PC-9 (cell line): ENCODE data around the gene FAM217A. TPM values are rescaled to one million over a fixed set of nuclear protein-coding genes. Genes with fewer than 3 reads are reported as not detected.

Experiments
- BruUV-seq: library from RNA; stranded (reverse); fragments of 400-500 nt; replicated peaks from 2 replicates; lab custom pipeline; 2021; lab: Mats Ljungman, UMichigan
- CTCF ChIA-PET: fragments of 300-600 bp; sonication (Branson Sonifier 250); formaldehyde crosslinking; loops from one replicate; lab custom pipeline; 2022; ENCODE audit warnings: antibody characterized with exemption; lab: Charles Lee
- POLR2A ChIA-PET: fragments of 300-600 bp; sonication (Branson Sonifier 250); formaldehyde crosslinking; loops from one replicate; lab custom pipeline; 2022; ENCODE audit warnings: antibody characterized with exemption; ENCODE audit not compliant: unreplicated experiment; lab: Charles Lee
- DNase-seq, 2 experiments: peaks; one replicate each; pipeline versions ENCODE4 v3.0.0 to v3.0.0-alpha.2; 2015 to 2022; ENCODE audit warnings: mixed read lengths in 1 of 2
- H2AFZ ChIP-seq: fragments of 200-600 bp; sonication (generic); 2 replicates; pipeline ENCODE4 v1.8.1; 2017; ENCODE audit warnings: antibody characterized with exemption
- H3F3A ChIP-seq: fragments of 200-600 bp; sonication (generic); 2 replicates; pipeline ENCODE4 v1.8.1; 2017; ENCODE audit warnings: antibody characterized with exemption, mild to moderate bottlenecking, low read depth; ENCODE audit not compliant: insufficient read depth
- H3K27ac ChIP-seq: fragments of 200-600 bp; sonication (generic); 2 replicates; pipeline ENCODE4 v1.6.1; 2016; ENCODE audit warnings: mixed run types
- H3K27me3 ChIP-seq: fragments of 200-600 bp; sonication (generic); 2 replicates; pipeline ENCODE4 v1.6.1; 2016; ENCODE audit warnings: low read depth, mixed run types; ENCODE audit not compliant: insufficient read depth
- H3K36me3 ChIP-seq: fragments of 200-600 bp; sonication (generic); 2 replicates; pipeline ENCODE4 v1.6.1; 2016; ENCODE audit warnings: low read depth, mixed run types
- H3K4me1 ChIP-seq: fragments of 200-600 bp; sonication (generic); replicated peaks from 2 replicates; pipeline ENCODE4 v1.6.1; 2016; ENCODE audit warnings: mixed run types; ENCODE audit not compliant: insufficient read depth
- H3K4me2 ChIP-seq: fragments of 200-600 bp; sonication (generic); 2 replicates; pipeline ENCODE4 v1.6.1; 2017; ENCODE audit warnings: mixed run types
- H3K4me3 ChIP-seq: fragments of 200-600 bp; sonication (generic); 2 replicates; pipeline ENCODE4 v1.6.1; 2016; ENCODE audit warnings: mixed run types
- H3K79me2 ChIP-seq: fragments of 200-600 bp; sonication (generic); 2 replicates; pipeline ENCODE4 v1.6.1; 2017; ENCODE audit warnings: low read depth, mixed run types
- H3K9me2 ChIP-seq: fragments of 200-600 bp; sonication (generic); 2 replicates; pipeline ENCODE4 v1.8.1; 2017; ENCODE audit warnings: mild to moderate bottlenecking; ENCODE audit not compliant: insufficient read depth
- H3K9me3 ChIP-seq: fragments of 200-600 bp; sonication (generic); 2 replicates; pipeline ENCODE4 v1.8.1; 2016; ENCODE audit warnings: low read depth; ENCODE audit not compliant: insufficient read depth
- H4K20me1 ChIP-seq: fragments of 200-600 bp; sonication (generic); 2 replicates; pipeline ENCODE4 v1.8.1; 2017; ENCODE audit not compliant: insufficient read depth
- CTCF ChIP-seq: fragments of 200-600 bp; sonication (generic); conservative IDR thresholded peaks from 2 replicates; pipeline ENCODE4 v1.6.1; 2017; ENCODE audit warnings: mixed run types, antibody characterized with exemption, mild to moderate bottlenecking, moderate library complexity
- EZH2 ChIP-seq: fragments of 200-600 bp; sonication (generic); IDR thresholded peaks from 2 replicates; pipeline ENCODE4 v1.8.0; 2017; ENCODE audit warnings: antibody characterized with exemption, low read depth
- intact Hi-C: fragments of 100-400 bp; cut with micrococcal nuclease; formaldehyde crosslinking; loops from one replicate; pipeline ENCODE4 v1.10.0; 2022; ENCODE audit not compliant: unreplicated experiment
- total RNA-seq: library from RNA; stranded (reverse); gene quantifications from 2 replicates; pipeline ENCODE4 v1.2.3, GENCODE V29; 2021

Gene FAM217A
- total RNA-seq, 1 experiment from 2014 or later, result not detected

- no peaks in the 10 kb centered on the region for H3K36me3 ChIP-seq
- no peaks in the 10 kb centered on the region for H3K9me2 ChIP-seq
- no peak overlapping the region for H3K4me3 ChIP-seq
- no peak for DNase-seq
- H3F3A ChIP-seq, result no peaks in the 10 kb centered on the region
- H3K9me3 ChIP-seq, result no peaks in the 10 kb centered on the region
- intact Hi-C loops, result no loop called here
- H2AFZ ChIP-seq, result no peak overlapping the region
- no peak for TF ChIP-seq CTCF
- no peak for TF ChIP-seq EZH2
- H3K79me2 ChIP-seq, result no peaks in the 10 kb centered on the region
- H3K4me1 ChIP-seq, result no peaks in the 10 kb centered on the region
- ChIA-PET CTCF (no interaction called here), POLR2A (no interaction called here)
- no TSS peak for BruUV-seq
- H3K27me3 ChIP-seq, result no peaks in the 10 kb centered on the region
- H4K20me1 ChIP-seq, result no peaks in the 10 kb centered on the region
- no peak overlapping the region for H3K4me2 ChIP-seq
- no peak overlapping the region for H3K27ac ChIP-seq
Observed at GRCh38 chr6:4088704-4089103, 9.8 kb upstream of the FAM217A start.

- no TSS peak for BruUV-seq
- Histone ChIP-seq H3K4me2 (no peak overlapping the region), H3F3A (no peaks in the 10 kb centered on the region), H3K9me3 (no peaks in the 10 kb centered on the region), H3K4me1 (no peaks in the 10 kb centered on the region), H3K27ac (no peak overlapping the region), H3K4me3 (no peak overlapping the region), H2AFZ (no peak overlapping the region), H3K9me2 (no peaks in the 10 kb centered on the region), H3K36me3 (no peaks in the 10 kb centered on the region), H3K27me3 (no peaks in the 10 kb centered on the region), H4K20me1 (no peaks in the 10 kb centered on the region), H3K79me2 (no peaks in the 10 kb centered on the region)
- POLR2A ChIA-PET, result no interaction called here
- TF ChIP-seq CTCF, result no peak
- no peak for TF ChIP-seq EZH2
- CTCF ChIA-PET, result no interaction called here
- DNase-seq, result no peak
- intact Hi-C loops, result no loop called here
Observed at GRCh38 chr6:4085332-4085700, 6.4 kb upstream of the FAM217A start.

- H4K20me1 ChIP-seq, result no peaks in the 10 kb centered on the region
- H3K36me3 ChIP-seq, result no peaks in the 10 kb centered on the region
- H2AFZ ChIP-seq, result no peak overlapping the region
- no peaks in the 10 kb centered on the region for H3F3A ChIP-seq
- no peaks in the 10 kb centered on the region for H3K27me3 ChIP-seq
- H3K9me3 ChIP-seq, result no peaks in the 10 kb centered on the region
- H3K4me3 ChIP-seq, result no peak overlapping the region
- no peaks in the 10 kb centered on the region for H3K79me2 ChIP-seq
- H3K27ac ChIP-seq, result no peak overlapping the region
- TF ChIP-seq EZH2 (no peak), CTCF (no peak)
- no peaks in the 10 kb centered on the region for H3K4me1 ChIP-seq
- no peaks in the 10 kb centered on the region for H3K9me2 ChIP-seq
- no peak for DNase-seq
- BruUV-seq, result no TSS peak
- POLR2A ChIA-PET, result no interaction called here
- intact Hi-C loops, result no loop called here
- CTCF ChIA-PET, result no interaction called here
- H3K4me2 ChIP-seq, result no peak overlapping the region
Observed at GRCh38 chr6:4084444-4085331, 5.8 kb upstream of the FAM217A start.
